ENCODE data around the gene PRKAG1.

Gene PRKAG1

DNA sequence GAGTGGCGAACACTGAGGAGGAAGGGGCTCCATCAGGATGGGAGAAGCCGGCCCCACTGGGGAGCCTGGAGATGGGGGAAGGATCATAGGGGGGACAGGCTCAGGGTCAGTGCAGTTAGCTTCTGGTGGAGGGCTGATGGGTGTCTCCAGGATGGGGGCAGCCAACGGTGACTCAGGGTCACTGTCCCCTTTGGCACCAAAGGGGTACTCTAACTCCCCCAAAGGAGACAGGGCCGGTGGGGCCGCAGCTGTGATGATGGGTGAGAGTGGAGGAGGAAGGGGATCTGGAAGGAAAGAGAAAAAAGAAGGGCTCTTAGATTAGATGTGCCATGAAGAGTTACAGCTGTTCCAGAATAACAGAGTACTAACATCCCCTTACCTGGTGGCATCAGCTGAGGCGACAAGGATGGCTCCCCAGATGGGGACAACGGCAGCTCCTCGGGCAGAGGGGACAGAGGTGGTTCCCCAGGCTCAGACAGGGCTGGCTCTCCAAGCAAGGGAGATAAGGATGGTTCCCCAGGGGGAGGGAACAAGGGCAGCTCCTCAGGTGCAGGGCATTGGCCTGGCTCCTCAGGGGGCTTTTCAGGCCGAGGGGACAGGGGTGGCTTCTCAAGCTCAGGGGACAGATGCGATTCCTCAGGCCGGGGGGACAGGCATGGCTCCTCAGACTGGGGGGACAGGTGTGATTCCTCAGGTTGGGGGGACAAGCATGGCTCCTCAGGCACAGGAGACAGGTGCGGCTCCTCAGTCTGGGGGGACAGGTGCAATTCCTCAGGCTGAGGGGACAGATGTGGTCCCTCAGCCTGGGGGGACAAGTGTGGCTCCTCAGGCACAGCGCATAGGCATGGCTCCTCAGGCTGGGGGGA is 32.2 kb upstream of the PRKAG1 start:
- DNase-seq (ENCODE audit: low read depth in 1 of 2, low spot score in 1 of 2), result no peak

DNA sequence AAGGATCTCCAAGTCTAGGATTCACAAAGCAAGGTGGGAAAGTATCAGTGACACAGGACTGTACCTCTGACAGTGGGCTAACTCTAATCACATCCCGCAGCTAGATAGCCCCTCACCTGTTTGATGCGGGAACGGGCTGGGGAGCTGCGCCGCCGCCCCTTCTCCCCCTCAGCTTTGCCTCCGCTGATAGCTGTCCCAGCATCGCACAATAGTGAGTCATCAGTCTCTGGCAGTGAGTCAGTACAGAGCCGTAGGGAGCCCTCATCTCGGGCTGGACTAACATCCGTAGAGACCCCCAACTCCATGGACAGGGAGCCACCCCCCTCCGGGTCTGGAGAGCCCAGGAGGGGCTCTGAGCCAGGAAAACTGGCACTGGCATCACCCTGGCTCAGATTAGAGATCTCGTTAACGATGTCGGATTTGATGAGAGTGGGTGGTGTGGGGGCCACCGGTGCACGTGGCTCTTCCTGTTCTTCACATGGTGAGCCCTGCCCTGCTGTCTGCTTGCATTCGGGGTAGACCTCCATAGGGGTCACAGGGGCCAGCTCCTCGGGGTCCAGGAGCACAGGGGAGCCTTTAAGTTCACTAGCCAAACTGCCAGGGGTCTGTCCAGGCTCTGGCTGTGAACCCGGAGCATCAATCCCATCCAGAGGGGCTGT is 31.1 kb upstream of the PRKAG1 start:
- DNase-seq (ENCODE audit: low read depth in 1 of 2, low spot score in 1 of 2), result no peak

DNA sequence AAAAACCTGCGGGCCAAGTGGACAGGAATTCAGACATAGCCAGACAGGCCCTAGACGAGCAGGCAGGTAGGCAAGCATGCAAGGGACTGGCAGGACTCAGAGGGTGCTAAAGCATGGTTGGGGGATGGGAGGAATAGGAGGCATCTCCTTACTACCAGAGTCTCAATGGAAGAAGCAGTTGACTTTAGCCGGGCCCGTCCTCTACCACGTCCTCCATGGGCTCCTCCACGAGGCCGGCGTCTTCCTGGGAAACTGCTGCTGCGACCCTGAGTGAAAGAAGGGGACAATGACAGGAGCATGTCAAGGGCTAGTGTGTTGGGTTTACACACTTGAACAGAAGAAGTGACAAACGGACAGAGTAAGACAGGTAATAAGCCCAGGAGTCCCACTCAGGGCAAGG is 30.4 kb upstream of the PRKAG1 start:
- no peak for DNase-seq (ENCODE audit: low read depth in 1 of 2, low spot score in 1 of 2)

DNA sequence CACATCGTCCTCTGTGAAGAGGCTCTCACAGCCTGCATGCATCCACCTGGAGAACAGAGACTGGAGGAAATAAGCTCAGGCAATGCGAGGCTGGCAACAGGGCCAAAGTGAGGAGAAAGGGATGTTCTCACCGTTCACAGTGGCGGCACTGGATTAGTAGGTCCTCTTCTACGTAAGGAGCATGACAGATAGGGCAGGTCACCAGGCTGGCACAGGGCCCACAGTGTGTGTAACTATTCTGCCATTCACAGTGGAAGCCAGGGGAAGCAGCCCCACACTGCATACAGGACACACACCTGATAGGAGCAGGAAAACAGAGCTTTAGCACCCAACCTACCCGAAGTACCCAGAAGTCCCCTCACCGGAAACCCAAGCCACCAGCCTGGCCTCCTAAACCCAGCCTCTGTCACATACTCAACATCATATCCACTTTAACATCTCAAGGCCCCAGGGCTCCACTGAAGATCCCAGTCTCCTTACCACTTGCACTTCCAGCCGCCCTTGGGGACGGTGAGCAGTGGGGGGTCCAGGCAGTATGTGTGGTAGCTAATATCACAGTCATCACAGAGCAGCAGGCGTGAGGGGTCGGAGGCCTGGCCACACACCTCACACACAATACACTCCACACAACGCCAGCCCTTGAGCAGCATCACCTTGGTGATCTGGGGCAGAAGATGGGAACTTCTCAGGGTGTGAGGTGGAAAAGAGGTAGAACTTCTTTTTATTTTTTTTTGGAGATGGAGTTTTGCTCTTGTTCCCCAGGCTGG is 27.7 kb upstream of the PRKAG1 start:
- no peak for DNase-seq (ENCODE audit: low read depth in 1 of 2, low spot score in 1 of 2)

DNA sequence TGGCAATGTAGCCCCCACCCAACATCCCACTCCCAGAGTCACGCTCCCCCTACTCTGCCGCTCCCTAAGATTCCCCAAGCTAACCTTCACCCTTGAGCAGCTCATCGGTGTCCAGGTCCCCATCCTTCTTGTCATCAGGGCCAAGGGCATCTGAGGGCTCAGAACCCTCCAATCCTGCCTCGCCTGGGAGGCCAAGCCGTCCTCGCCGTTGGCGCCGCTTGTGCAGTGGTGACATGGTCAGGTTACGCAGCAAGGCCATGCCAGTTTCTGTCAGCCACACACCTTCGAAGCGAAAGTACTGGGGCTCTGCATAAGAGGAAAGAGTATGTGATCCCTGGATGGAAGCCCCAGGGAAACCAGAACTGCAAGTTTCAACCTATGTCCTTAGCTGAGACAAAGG is 26.1 kb upstream of the PRKAG1 start:
- no peak for DNase-seq (ENCODE audit: low read depth in 1 of 2, low spot score in 1 of 2)

DNA sequence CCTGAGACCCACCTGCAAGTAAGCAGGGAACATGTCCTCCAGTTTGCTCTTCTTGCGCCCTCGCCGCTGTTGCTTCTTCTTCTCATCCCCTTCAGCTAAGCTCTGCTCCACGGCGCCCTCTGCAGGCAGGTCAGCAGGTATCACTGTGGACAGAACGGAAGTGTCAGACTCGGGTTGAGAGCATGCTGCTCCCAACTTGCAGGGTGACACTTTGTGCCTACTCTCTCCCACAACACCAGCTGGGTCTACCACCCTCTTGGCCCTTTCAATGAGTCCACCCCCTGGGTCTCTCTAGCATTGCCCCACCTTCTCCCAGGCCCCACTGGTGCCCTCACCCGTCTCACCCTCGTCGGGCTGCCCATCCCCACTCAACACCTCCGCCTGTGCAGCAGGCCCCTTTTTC is 25.3 kb upstream of the PRKAG1 start:
- DNase-seq (ENCODE audit: low read depth in 1 of 2, low spot score in 1 of 2), result peak; percentile 45 to 67

DNA sequence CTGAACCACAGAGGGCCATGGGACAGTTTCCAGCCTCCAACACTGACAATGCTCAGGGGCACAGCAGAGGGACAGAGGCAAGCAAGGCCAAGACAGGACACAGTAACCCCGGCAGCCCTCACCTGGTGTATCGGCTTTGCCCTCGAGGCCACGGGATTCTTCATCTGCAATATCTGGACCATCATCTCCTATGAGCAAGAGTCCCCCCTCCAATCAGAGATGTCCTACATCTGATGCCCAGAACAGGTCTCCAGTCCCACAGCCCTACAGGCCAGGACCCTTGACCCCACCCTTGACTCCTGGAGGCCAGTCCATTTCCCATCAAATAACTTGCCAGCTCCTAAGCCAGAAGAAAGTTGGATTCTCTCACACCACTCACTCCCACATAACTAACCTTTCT is 24.7 kb upstream of the PRKAG1 start:
- no peak for DNase-seq (ENCODE audit: low read depth in 1 of 2, low spot score in 1 of 2)

DNA sequence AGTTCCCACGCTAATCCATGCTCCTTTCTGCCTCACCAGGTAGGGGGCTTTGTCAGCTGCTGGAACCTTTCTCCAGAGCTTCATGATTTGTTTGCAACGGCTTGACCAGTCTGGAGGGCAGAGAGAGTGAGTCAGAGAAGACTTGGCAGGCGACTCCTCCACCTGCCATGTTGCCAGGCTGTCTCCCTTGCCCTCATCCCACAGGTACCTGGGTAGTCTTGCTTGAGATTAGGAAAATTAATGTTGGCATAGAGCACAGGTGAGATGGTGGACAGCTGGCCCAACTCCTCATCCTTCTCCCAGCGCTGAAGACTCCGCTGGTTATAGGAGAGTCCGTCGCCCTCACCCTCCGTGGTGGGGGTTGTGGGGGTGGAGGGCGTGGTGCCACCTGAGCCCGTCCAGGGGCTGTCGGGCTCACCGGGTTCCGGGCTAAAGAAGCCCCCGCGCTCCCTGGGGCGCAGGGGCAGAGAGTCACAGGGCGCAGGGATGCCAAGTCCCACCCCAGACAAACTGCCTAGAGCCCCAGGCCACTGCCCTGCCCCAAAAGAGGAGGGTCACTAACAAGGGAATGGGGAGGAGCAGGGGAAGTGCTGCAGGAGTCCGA is 23.4 kb upstream of the PRKAG1 start:
- DNase-seq (ENCODE audit: low read depth in 1 of 2, low spot score in 1 of 2), result no peak

DNA sequence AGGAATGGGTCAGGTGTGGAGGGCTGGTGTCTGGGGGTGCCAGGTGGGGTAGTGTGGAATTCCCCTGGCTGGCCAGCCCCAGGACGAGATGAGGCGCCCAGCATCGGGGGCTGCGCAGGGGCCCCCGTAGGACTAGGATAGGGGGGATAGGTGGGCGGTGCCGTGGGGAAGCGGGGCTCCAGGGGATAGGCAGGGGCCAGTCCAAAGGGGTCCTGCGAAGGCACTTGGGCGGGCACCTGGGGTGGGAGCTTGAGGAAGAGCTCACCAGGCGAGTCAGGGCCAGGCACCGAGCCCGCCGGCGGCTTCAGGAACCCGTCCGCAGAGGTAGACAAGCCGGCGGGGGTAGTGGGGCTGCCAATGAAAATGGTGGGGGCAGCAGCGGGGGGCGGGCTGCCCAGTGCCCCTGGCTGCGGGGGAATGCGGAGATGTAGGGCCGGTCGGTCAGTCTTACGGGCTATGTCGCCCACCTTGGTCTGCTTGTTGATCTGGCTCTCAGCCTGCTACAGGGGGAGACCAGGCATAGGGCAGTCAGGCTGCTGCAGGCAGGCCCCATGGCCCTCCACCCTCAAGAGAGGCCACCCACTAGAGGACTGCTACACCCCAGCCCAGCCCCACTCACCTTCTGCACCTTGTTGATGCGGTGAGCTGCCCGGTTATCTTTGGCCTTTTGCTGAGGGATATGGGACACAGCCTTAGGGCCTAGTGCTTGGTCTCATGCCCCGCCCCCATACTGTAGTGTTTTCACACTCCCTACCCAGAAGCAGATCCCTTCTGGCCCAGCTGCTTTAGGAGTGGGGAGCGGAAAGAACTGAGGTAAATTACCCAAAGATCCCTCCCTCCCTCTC is 22.7 kb upstream of the PRKAG1 start:
- no peak for DNase-seq (ENCODE audit: low read depth in 1 of 2, low spot score in 1 of 2)

DNA sequence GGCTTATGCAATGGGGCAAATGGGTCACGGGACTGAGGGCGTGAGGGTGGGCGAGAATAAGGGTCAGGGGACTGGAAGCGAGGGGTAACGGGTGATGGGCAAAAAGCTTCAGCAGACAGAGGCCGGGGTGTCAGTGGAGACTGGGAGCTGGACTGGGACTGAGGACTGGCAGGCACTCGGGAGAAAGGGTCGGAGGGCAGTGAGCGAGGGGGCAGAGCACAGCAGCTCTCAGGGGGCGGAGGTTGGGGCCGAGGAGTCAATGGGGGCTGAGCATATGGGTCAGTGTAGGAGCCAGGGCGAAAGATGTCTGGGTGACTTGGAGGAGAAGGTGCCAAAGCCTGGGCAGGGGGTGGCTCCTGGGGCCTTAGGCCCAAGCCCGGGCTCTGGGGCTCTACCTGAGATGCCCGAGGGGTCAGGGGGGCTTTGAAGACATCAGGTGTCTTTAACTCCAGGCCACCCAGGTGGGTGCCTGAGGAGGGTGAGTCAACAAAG is 21.8 kb upstream of the PRKAG1 start:
- DNase-seq (ENCODE audit: low read depth in 1 of 2, low spot score in 1 of 2), result no peak

DNA sequence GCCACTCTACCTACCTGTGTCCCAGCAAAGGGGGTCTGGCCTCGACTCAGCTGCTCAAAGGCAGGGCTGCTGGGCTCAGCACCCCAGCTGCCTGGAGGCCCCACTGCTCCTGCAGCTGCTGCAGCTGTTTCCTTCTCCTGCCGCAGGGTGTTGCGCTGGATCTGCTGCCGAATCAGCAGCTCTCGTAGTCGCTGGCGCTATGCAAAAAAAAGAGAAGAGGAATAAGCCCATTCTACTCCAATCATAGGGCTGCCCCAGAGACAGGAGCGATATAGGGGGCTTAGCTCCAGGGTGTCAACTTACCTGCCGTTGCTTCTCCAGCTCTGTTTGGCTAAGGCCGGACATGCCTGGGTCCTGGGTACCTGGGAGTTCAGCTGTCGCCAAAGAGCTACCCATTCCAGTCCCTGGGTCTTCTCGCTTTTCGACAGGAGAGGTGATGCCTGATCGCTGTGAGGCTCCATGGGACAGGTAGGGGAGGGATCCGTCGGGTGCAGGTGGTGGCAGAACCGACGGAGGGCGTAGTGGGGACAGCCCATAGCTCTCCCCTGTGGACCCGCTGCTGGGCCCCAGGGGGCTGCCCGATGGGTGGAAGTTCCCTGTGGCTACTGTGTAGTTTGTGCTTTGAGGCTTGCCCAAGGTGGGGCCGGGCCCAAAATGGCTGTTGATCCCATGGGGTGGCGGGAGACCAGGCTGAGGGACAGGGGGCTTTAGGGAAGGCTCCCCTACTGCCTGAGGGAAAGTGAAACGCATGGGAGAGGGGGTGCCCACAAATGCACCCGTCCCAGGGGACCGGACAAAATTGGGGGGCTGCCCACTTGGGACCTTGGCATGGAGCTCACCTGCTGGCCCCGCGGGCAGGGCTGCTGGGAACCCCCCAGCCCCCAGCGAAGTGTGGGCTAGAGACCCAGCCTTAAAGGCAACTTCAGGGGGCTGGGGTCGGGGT is 21.1 kb upstream of the PRKAG1 start:
- DNase-seq (ENCODE audit: low read depth in 1 of 2, low spot score in 1 of 2), result no peak

DNA sequence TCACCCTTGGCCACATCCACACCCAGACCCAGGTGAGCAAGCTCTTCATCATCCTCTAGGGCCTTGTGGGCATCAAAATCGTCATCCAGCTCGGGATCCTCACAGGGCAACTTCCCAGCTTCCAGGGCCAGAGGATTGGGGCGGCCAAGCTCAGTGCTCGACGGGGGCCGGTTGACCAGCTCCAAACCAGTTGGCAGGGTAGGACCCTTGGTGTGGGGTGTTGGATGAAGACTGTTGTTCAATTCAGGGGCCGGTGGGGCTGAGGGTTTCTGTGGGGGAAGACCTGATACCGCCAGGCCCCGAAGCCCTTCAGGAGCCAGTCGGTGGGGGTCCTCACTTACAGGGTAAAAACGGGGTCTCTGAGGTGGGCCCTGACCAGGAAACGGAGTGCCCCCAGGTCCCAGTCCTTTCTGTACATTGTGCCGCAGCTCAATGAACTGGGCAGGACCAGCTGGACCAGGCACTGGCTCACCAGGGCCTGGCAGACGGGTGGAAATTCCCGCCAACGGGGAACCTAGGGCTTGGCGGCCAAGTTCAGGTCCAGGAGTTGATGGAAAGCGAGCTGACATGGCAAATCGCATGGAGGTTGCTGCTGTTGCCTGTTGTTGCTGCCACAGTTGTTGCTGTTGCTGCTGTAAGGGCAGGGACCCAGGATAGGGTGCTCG is 19.8 kb upstream of the PRKAG1 start:
- no peak for DNase-seq (ENCODE audit: low read depth in 1 of 2, low spot score in 1 of 2)

DNA sequence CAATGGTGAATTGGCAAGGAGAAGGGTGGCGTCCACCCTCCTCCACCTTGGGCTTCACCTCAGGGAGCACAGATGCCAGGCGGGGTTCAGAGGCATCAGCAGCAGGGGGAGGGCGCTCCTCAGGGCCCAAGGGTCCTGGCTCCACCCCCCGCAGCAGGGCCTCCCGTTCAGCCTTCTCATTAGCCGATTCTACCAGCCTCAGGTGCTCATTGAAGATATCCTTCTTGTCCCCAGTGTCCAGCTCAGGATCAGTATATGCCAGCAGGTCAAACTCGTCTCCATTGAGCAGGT is 19.3 kb upstream of the PRKAG1 start:
- DNase-seq (ENCODE audit: low read depth in 1 of 2, low spot score in 1 of 2), result no peak

DNA sequence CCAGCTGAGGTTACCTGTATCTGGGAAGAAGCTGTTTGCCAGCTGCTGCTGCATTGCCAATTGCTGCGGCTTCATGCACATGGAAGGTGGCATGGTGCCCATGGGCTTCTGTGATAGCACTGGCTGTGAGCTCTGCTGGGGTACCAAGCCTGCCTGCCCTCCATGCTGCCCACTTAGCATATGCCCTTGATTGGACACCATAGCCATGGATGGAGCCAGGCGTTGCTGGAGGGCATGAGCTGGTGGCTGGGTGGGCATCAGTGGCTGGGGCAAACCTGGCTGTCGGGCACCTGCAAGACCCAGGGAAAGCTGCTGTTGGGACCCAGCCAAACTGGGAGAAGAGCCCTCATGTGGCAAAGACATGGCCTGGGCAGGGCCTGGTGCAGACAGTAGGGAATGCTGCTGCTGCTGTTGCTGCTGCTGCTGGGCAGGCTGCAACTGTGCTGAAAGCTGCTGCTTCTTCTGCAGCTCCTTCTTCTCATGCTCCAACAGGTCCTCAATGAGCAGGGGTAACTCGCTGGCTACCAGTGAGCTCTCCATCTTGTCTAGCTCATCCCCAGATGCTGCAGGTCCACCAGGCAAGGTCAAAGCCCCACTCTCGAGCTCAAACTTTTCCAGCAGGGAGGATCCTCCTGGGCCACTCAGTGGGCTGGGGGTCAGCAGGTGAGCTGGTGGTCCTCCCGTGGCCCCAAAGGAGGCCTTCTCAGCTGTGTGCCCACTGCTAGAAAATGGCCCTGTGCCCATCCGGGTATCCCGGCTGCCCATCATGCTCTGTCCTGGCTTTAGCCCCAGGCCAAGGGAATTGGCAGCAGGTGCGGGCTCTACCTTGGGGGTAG is 18.8 kb upstream of the PRKAG1 start:
- no peak for DNase-seq (ENCODE audit: low read depth in 1 of 2, low spot score in 1 of 2)

DNA sequence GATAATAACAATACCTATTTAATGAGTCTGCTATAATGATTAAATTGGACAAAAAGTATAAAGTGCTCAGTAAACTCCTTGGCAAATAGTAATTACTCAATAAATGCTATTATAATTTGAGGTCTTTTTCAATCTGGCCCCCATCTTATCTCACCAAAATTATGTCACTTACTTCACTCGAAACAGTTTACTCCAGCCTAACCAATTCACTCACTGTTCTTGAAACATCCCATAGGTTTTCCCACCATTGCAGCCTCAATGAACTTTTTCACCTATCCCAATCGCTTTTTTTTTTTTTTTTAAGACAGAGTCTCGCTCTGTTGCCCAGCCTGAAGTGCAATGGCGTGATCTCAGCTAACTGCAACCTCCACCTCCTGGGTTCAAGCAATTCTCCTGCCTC is 17.5 kb upstream of the PRKAG1 start:
- no peak for DNase-seq (ENCODE audit: low read depth in 1 of 2, low spot score in 1 of 2)

DNA sequence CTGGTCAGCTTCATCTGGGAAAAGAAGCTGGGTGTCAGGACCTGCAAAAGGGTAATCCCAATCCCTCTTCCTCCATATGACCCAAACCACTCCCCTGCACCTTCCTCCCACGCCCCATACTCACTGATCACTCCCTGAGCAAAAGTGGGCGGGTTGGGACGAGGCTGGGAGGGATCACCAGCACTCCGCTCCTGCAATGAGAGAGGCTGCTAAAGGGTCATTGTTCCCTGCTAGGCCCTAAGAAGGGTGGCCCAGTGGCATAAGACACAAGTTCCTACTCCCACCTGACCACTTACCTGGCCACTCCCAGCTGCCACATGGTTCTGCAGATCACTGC is 15.7 kb upstream of the PRKAG1 start:
- no peak for DNase-seq (ENCODE audit: low read depth in 1 of 2, low spot score in 1 of 2)

DNA sequence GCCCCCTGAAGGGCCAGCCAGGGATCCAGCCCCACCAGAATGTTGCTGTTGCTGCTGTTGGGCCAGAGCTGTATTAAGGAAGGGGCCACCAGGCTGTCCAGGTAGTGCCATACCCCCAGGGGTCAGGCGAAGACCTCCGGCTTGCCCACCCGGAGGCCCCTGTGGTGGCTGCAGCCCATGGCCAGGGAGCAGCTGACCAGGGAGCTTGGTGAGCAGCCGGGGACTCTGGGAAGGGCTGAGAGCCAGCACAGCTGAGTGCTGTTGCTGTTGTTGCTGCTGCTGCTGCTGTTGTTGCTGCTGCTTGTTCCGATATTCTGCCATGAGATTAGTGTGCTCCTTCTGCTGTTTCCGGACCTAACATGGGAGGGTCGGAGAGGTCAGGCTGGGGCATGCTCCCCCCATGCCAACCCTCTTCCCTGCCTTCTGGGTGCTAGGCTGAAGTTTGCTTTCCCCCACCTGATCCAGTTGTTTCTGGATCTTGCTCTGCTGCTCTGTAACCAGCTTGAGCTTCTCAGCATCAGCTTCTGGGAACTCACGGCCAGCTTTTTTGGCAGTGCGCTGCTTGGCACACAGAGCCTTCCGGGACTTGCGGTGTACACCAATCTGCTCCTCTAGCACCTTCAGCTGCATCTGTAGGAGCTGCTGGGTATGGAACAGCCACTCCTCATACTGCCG is 15.2 kb upstream of the PRKAG1 start:
- DNase-seq (ENCODE audit: low read depth in 1 of 2, low spot score in 1 of 2), result no peak

Measured in stimulated activated CD4-positive, alpha-beta T cell treated with anti-CD3 and anti-CD28 coated beads, Interleukin-15, amount 100 ng/mL, for 1 hour (primary cell).